Loucy (cell line): ENCODE data around the gene PAX7.

Experiments used
- H2AFZ ChIP-seq: fragments of 200-600 bp; sonication (generic); 2 replicates; pipeline ENCODE4 v1.6.0; 2016; ENCODE audit warnings: antibody characterized with exemption, mild to moderate bottlenecking, low read length, moderate library complexity
- H3F3A ChIP-seq: fragments of 200-600 bp; 2 replicates; pipeline ENCODE4 v1.6.0; 2016; ENCODE audit warnings: antibody characterized with exemption, low read depth, mild to moderate bottlenecking
- H3K27me3 ChIP-seq: fragments of 200-600 bp; sonication (generic); 2 replicates; pipeline ENCODE4 v1.6.1; 2014; ENCODE audit warnings: low read length, mild to moderate bottlenecking; ENCODE audit not compliant: insufficient read depth, poor library complexity, severe bottlenecking
- H3K36me3 ChIP-seq: fragments of 200-600 bp; sonication (generic); 2 replicates; pipeline ENCODE4 v1.6.1; 2016; ENCODE audit warnings: low read length; ENCODE audit not compliant: insufficient read depth
- H3K4me1 ChIP-seq: fragments of 200-600 bp; sonication (generic); 2 replicates; pipeline ENCODE4 v1.5.1; 2014; ENCODE audit warnings: low read length, mild to moderate bottlenecking; ENCODE audit not compliant: insufficient read depth, poor library complexity, severe bottlenecking
- H3K4me2 ChIP-seq: fragments of 200-600 bp; sonication (generic); 2 replicates; pipeline ENCODE4 v1.6.0; 2014; ENCODE audit warnings: antibody characterized with exemption, low read length, low read depth, mild to moderate bottlenecking; ENCODE audit not compliant: poor library complexity, severe bottlenecking
- H3K4me3 ChIP-seq: fragments of 200-600 bp; sonication (generic); 2 replicates; pipeline ENCODE4 v1.5.1; 2014; ENCODE audit warnings: low read length, mild to moderate bottlenecking, mixed read lengths; ENCODE audit not compliant: poor library complexity, severe bottlenecking
- H3K79me2 ChIP-seq: fragments of 200-600 bp; sonication (generic); 2 replicates; pipeline ENCODE4 v1.6.1; 2014; ENCODE audit warnings: low read length; ENCODE audit not compliant: insufficient read depth
- H3K9ac ChIP-seq: fragments of 200-600 bp; sonication (generic); 2 replicates; pipeline ENCODE4 v1.6.0; 2014; ENCODE audit warnings: mild to moderate bottlenecking, low read depth, low read length, moderate library complexity; ENCODE audit not compliant: poor library complexity, severe bottlenecking
- H3K9me2 ChIP-seq: fragments of 200-600 bp; sonication (generic); replicated peaks from 2 replicates; pipeline ENCODE4 v1.6.1; 2016; ENCODE audit warnings: low read depth, low read length, mixed read lengths
- H3K9me3 ChIP-seq: fragments of 200-600 bp; sonication (generic); 2 replicates; pipeline ENCODE4 v1.6.1; 2014; ENCODE audit warnings: mild to moderate bottlenecking, antibody characterized with exemption, low read length, low read depth; ENCODE audit not compliant: insufficient read depth
- H4K20me1 ChIP-seq: fragments of 200-600 bp; sonication (generic); 2 replicates; pipeline ENCODE4 v1.6.0; 2014; ENCODE audit warnings: antibody characterized with exemption, low read length, mild to moderate bottlenecking; ENCODE audit not compliant: insufficient read depth, poor library complexity, severe bottlenecking
- EZH2phosphoT487 ChIP-seq: fragments of 200-600 bp; IDR thresholded peaks from 2 replicates; pipeline ENCODE4 v1.6.1; 2018; ENCODE audit warnings: antibody characterized with exemption, mild to moderate bottlenecking, moderate library complexity, borderline replicate concordance
- TF ChIP-seq, protein P1 (sequence below): fragments of 200-600 bp; sonication (generic); conservative IDR thresholded peaks from 2 replicates; pipeline ENCODE4 v1.5.1; 2014; ENCODE audit warnings: mild to moderate bottlenecking, antibody characterized with exemption, low read length

The PAX7 gene

DNA sequence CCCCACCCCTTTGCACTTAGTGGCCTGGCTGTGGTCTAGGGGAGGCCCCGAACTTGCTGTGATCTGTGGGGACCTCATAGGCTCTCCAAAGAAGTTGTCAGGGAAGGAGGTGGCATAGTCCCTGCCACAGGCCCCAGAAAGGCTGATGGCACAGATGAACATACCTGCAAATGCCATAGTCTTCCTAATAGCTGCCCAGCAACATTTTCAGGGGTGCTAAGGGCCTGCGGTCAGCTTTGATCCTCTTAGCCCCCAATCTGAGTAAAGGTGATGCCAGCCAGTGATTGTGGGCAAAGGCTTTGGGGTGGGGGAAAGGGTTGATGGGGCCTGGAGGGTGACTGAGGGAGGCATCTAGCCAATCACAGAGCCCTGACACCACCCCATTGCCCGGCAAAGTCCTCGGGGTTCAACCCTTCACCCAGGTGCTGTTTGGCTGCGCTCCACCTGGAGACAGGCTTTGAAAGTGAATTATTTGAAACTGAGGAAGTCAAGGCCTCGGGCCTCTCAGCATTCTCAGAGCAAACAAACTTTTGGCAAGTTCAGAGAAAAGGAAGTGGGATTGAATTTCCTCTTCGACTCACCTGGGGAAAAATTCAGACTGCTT is 35.8 kb downstream of the PAX7 start:
- Histone ChIP-seq H3K9ac (no peak overlapping the region), H3K79me2 (no peaks in the 10 kb centered on the region), H3K4me1 (peaks cover 5% of the 10 kb centered on the region), H3K4me2 (no peak overlapping the region), H3K9me2 (no peaks in the 10 kb centered on the region), H3K9me3 (no peaks in the 10 kb centered on the region), H3F3A (no peaks in the 10 kb centered on the region), H2AFZ (no peak overlapping the region), H4K20me1 (no peaks in the 10 kb centered on the region), H3K27me3 (no peaks in the 10 kb centered on the region), H3K4me3 (no peak overlapping the region), H3K36me3 (no peaks in the 10 kb centered on the region)
- no peak for TF ChIP-seq EZH2phosphoT487
- TF ChIP-seq, protein P1, sequence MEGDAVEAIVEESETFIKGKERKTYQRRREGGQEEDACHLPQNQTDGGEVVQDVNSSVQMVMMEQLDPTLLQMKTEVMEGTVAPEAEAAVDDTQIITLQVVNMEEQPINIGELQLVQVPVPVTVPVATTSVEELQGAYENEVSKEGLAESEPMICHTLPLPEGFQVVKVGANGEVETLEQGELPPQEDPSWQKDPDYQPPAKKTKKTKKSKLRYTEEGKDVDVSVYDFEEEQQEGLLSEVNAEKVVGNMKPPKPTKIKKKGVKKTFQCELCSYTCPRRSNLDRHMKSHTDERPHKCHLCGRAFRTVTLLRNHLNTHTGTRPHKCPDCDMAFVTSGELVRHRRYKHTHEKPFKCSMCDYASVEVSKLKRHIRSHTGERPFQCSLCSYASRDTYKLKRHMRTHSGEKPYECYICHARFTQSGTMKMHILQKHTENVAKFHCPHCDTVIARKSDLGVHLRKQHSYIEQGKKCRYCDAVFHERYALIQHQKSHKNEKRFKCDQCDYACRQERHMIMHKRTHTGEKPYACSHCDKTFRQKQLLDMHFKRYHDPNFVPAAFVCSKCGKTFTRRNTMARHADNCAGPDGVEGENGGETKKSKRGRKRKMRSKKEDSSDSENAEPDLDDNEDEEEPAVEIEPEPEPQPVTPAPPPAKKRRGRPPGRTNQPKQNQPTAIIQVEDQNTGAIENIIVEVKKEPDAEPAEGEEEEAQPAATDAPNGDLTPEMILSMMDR, result no peak

DNA sequence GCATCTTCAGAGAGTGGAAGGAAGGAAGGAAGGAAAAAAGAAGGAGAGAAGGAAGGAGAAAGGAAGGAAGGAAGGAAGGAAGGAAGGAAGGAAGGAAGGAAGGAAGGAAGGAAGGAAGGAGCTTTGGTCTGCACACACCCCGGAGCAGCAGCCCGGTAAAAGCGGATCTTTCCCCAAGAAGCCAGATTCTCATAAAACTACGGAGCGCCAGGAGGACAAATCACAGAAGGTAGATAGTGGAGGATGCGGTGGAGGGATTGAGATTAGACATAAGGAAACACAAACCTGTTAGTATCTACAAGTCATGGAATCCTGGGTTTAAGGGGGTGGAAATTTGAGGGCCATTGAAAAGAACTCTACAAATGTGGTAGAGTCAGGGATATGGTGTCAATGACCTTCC is 36.7 kb downstream of the PAX7 start:
- Histone ChIP-seq H3K9ac (no peak overlapping the region), H2AFZ (no peak overlapping the region), H3K36me3 (no peaks in the 10 kb centered on the region), H4K20me1 (no peaks in the 10 kb centered on the region), H3K4me3 (no peak overlapping the region), H3K27me3 (no peaks in the 10 kb centered on the region), H3K4me2 (no peak overlapping the region), H3F3A (no peaks in the 10 kb centered on the region), H3K4me1 (no peaks in the 10 kb centered on the region), H3K79me2 (no peaks in the 10 kb centered on the region), H3K9me3 (no peaks in the 10 kb centered on the region), H3K9me2 (no peaks in the 10 kb centered on the region)
- TF ChIP-seq, protein P1, result no peak
- no peak for TF ChIP-seq EZH2phosphoT487

DNA sequence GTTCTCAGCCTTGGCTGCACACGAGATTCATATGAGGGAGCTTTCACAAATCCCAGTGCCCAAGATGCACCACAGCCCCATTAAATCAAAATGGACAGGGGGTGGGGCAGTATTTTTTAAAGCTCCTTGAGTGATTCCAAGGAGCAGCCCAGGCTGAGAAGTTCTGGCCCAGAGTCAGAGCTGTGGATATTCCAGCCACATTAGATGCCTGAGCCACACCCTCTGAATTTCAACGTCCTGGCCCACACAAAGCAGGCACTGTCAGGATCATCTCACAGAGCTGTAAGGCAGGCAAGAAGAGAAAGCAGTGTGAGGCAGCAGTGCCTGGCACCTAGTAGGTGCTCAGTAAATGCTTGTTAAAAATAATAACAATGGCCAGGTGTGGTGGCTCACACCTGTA is 37.4 kb downstream of the PAX7 start:
- no peaks in the 10 kb centered on the region for H3K4me1 ChIP-seq
- H3K9ac ChIP-seq, result no peak overlapping the region
- H2AFZ ChIP-seq, result no peak overlapping the region
- TF ChIP-seq, protein P1, result no peak
- TF ChIP-seq EZH2phosphoT487, result no peak
- H3K9me2 ChIP-seq, result no peaks in the 10 kb centered on the region
- H3K4me2 ChIP-seq, result no peak overlapping the region
- H3K27me3 ChIP-seq, result no peaks in the 10 kb centered on the region
- no peaks in the 10 kb centered on the region for H3K36me3 ChIP-seq
- no peak overlapping the region for H3K4me3 ChIP-seq
- H3F3A ChIP-seq, result no peaks in the 10 kb centered on the region
- no peaks in the 10 kb centered on the region for H3K79me2 ChIP-seq
- no peaks in the 10 kb centered on the region for H3K9me3 ChIP-seq
- H4K20me1 ChIP-seq, result no peaks in the 10 kb centered on the region
